HG02610 (cell line): Measurements from ENCODE around the gene PDCD1.

ENCODE experiments used
- ATAC-seq: cut with Tn5 transposase; IDR thresholded peaks from one replicate; pipeline ENCODE4 v1.9.1; 2021; ENCODE audit warnings: mild to moderate bottlenecking, moderate library complexity; ENCODE audit not compliant: unreplicated experiment

Gene PDCD1

DNA sequence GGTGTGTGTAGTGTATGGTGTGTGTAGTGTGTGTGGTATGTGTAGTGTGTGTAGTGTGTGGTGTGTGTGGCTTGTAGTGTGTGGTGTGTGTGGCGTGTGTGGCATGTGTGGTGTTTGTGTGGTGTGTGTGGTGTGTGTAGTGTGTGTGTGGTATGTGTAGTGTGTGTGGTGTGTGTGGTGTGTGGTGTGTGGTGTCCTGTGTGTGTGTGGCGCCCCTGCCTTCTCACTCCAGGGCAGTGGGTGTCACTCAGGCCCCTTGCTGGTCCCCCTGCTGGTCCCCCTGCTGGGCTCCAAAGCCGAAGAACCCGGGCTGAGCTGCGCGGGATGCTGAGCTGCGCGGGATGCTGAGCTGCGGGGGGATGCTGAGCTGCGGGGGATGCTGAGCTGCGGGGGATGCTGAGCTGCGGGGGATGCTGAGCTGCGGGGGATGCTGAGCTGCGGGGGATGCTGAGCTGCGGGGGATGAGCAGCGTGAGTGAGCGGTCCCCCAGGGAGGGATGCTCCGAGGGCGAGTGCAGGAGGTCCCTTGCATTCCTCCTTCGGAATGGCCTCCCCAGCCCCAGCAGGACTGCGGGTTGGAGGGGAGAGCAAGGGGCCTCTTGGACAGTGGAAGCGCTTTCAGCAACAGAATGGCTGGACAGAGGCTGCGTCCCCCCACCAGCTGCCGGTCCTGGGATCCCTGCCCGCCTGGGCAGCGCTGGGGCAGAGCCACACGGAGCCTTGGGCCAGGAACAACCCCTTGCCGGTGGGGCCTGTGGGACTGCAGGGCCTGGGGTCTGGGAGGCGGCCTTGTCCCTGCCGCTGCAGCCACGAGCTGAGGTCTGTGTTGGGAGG lies 7.5 kb upstream of the PDCD1 start:
- no peak for ATAC-seq

DNA sequence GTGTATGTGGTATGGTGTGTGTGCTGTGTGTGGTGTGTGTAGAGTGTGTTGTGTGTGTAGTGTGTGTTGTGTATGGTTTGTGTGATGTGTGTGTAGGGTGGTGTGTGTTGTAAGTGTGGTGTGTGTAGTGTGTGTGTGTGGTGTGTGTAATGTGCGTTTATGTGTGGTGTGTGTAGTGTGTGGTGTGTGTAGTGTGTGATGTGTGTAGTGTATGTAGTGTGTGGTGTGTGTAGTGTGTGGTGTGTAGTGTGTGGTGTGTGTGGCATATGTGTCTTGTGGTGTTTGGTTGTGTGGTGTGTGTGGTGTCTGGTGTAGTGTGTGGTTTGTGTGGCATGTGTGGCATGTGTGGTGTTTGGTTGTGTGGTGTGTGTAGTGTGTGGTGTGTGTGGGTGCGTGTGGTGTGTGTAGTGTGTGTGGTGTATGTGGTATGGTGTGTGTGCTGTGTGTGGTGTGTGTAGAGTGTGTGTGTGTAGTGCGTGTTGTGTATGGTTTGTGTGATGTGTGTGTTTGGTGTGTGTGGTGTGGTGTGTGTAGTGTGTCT lies 6.8 kb upstream of the PDCD1 start:
- no peak for ATAC-seq

GRCh38 chr2:241864850-241865213 lies 6.1 kb upstream of the PDCD1 start:
- ATAC-seq, result no peak

GRCh38 chr2:241864168-241864849 lies 5.6 kb upstream of the PDCD1 start:
- ATAC-seq, result no peak

GRCh38 chr2:241863536-241863954 lies 4.9 kb upstream of the PDCD1 start:
- ATAC-seq, result no peak

DNA sequence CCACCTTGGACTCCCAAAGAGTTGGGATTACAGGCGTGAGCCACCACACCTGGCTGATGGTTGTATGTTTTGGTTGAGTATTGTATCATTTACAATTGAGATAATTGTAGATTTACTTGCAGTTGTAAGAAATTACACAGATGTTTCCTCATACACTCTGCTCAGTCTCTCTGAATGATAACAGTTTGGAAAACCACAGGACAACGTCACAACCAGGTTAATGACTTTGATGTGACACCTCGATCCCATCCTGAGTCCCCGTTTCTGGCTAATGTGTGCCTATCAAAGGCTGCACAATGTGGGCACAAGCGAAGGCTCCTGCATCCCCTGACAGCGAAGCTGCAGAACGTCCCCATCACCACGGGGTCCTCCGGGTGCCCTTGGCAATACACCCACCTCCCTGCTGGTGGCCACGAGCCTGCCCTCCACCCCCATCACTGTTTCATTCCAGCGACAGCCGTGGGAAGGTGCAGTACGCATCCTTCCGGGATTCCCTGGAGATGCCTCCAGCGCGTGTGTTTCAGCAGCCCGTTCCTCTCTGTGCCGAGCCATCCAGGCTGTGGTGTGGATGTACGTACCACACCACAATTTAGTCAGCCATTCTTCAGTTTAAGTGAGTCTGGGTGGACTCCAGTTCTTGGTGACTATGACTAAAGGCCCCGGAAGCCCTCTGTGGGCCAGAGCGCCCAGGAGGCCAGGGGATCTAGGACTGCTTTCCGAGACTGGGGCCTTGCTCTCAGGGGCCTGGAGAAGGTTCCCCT lies 4.3 kb upstream of the PDCD1 start:
- no peak for ATAC-seq

DNA sequence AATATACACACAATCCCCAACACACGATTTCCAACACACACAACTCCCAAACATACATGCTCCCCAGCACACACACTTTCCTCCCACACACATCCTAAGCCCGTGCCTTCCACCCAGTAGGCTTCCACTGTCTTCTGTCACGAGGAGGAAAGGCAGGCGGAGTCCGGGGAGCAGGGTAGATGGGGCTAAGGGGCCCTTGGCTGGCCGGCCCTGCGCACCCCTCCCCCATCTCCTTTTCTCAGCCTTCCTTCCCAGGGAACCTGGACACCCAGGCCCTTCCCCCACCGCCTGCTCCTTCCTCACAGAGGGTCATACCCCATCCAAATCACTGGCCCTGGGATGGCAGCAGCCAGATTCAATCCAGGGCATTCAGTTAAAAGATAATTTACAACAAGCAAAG lies 3.4 kb upstream of the PDCD1 start:
- no peak for ATAC-seq

DNA sequence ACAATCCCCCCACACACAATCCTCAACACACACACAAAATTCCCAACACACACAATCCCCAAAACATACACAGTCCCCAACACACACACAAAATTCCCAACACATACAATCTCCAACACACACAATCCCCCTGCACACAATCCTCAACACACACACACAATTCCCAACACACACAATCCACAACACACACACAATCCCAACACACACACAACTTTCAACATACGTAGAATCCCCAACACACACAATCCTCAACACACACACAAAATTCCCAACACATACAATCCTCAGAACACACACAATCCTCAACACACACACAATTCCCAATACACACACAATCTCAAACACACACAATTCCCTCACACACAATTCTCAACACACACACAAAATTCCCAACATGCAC lies 2.6 kb upstream of the PDCD1 start:
- no peak for ATAC-seq

DNA sequence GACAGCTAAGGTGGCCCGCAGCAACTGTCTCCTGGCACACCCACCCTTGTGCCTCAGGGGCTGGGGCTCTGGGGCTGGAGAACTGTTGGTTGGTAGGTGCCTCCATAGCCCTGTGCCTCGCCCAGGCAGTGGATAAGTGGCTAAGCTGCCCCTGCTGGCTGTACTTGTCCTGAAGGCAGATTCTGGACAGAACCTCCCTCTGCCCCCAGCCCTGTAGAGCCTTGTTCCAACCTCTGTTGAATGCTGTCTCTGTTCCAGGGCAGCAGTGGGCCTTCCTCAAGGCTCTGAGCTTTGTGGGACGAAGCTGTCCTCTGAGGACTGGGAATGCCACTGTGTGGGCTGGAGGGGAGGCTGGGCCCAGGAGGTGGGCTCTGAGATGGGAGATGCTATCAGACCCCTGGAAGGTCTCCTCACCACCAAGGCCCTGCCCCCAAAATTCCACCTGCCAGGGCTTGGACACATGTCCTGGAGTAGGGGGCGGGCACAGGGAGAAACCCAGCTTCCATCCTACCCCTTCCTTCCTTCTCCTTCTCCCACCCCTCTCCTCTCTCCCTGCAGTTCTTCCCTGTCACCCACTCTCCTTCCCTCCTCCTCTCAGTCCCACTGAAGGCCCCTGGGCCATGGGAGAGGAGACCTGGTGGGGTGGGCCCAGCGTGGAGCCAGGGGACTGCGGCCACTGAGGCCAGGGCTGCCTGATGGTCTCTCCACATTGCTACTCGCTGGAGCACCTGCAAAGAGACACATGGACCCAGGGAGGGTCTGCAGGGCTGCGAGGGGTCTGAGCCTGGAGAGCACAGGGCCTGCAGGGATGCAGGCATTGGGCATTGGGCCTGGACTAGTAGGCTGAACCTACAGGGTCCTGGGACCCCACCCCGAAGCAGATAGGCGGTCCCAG lies 1.7 kb upstream of the PDCD1 start:
- ATAC-seq, result no peak

DNA sequence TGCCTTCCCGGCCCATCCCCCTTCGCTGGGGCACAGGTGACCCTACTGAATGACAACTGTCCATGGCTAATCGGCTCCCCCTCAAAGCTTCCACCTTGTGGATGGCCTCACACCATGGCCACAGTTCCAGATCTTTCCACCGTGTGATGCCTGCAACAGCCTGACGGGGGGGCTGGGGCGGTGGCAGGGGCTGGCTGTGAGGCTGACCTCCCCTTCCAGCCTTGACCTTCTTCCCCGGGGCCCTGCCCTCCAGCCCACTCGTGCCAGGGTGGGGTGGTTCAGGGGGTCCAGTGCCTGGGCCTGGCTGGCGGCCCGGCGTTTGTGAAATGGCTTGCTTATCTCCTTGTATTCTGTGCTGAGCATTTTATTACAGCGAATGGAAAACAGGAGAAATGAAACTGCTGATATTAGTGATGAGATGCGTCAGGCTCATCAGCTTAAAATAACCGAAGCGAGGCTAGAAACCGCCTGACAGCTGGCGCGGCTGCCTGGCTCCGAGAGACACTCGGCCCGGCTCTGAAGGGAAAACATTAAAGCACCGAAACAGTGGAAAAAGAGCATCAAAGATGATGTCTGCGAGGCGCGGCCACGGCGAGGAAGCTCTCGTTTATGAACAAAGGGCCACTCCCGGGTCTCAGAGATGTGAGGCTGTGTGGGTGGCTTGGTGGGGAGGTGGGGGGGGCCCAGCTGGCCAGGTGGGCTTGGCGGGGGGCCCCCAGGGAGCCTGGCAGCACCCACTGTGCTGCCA lies 916 bp upstream of the PDCD1 start:
- no peak for ATAC-seq

DNA sequence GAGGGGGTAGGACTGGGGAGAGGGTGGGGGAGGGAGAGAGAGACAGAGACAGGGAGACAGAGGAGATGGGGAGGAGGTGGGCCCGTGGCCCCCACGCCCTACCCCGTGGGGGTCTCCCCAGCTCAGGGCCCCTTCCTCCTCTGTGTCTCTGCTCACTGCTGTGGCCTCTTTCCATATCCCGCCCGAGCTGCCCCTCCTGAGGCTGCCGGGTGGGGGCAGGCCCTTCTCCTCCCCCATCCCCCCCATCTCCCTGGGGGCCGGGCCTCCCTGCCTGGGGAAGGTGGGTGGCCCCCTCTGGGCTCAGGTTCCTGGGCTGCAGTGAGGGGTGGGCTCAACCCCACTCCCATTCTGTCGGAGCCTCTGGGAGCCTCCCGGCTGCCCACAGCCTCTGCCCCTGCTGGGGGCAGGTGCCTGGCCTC lies 332 bp upstream of the PDCD1 start:
- no peak for ATAC-seq

DNA sequence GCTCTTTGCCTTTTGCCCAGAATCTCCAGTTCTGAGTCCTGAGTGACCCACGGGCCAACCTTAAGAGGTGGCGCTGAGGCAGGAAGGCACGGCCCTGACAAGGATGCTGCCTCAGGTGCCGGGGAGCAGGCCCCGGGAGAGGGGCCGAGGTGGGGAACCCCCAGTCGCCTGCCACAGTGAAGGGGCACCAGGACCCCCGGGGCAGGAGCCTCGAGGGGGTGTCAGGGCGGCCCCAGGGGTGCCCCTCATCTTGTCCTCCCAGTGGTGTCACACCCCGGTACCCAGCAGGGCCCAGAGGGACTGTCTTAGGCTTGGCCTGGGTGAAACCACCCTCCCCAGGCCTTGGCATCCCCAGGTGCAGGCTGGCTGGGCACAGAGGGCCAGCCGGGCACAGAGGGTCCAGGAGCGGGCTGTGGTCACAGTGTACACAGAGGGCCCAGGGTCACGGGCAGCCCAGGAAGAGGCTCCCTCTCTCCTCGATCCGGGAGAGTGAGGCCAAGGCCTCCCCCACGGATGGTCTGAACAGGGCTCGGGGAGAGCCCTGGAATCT lies 1.0 kb downstream of the PDCD1 start:
- ATAC-seq, result no peak

DNA sequence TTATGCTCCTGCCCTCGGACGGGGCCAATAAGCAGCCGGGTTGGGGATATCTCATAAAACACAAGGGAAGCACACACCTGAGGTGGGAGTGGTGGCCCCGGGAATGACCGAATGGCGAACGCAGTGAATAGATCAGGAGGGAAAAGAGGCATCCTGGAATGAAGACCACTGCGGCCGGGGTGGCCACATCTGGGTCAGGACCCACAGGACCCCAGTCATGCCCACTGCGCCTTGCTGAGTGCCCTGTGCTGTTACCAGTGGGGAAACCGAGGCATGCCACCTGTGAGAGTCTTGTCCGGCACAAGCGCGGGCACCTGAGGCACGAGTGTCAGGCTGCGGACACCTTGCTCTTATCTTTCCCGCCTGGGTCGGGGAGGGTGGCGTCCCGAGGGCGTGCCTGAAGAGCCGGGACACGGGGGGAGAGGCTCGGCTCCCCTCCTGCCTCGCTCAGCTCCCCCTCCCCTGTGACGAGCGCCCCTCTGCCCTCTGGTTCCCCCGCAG lies 1.6 kb downstream of the PDCD1 start:
- no peak for ATAC-seq

DNA sequence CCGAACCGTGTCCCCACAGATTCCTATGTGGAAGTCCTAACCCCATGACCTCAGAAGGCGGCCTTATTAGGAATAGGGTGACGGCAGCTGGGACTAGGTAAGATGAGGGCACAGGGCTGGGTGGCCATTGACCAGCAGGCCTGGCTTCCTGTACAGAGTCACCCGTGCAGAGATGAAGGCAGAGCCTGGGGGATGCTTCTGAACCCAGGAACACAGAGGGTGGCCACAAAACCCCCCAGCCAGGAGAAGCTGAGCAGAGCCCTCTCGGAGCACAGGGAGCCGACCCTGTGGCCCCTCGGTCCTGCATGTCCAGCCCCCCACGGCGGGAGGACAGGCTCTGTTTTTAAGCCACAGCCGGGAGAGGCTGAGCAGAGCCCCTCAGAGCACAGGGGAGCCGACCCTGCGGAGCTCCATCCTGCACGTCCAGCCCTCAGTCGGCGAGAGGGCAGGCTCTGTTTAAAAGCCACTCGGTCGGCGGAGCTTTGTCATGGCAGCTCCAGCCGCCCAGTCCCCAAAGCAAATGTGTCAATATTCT lies 2.7 kb downstream of the PDCD1 start:
- no peak for ATAC-seq

GRCh38 chr2:241855245-241855887 lies 3.3 kb downstream of the PDCD1 start:
- no peak for ATAC-seq

DNA sequence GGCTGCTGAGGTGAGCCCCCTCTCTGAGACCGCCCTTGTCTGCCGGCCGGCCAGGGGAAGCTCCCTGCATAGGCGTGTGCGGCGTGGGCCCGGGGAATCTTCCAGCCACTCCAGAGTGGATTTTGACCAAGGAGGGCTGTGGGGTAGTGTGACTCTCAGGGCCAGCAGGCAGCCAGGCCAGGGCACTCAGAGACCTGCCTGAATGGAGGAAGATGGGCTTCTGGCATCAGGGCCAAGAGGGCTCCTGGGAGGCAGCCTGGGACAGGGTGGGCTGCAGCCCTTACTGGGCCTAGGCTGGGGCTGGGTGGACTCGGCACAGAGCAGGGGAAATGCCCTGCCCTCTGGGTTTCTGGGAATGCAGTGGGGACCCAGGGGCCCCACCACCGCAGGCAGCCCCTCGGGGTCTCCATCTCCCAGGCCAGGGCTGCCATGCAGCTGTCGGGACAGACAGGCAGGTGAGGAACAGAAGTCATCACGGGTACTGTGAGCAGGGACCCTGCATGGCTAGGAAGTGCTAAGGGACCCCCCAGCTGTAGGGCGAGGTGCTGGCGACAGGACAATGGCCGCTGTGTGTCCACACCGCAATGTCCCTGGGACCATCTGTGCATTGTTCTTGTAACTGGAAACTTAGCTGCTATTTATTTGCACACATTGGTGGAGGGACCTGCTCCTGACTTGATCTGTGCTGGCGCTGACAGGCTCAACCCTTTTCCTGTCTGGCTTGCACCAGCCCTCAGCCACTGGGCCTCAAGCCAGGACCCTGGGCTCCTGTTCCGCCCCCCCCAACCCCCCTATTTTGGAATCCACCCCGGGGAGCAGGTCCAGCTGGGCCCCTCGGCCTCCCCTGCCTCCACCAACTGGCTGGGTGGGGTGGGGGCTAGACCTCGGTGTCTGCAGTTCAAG lies 4.1 kb downstream of the PDCD1 start:
- no peak for ATAC-seq

DNA sequence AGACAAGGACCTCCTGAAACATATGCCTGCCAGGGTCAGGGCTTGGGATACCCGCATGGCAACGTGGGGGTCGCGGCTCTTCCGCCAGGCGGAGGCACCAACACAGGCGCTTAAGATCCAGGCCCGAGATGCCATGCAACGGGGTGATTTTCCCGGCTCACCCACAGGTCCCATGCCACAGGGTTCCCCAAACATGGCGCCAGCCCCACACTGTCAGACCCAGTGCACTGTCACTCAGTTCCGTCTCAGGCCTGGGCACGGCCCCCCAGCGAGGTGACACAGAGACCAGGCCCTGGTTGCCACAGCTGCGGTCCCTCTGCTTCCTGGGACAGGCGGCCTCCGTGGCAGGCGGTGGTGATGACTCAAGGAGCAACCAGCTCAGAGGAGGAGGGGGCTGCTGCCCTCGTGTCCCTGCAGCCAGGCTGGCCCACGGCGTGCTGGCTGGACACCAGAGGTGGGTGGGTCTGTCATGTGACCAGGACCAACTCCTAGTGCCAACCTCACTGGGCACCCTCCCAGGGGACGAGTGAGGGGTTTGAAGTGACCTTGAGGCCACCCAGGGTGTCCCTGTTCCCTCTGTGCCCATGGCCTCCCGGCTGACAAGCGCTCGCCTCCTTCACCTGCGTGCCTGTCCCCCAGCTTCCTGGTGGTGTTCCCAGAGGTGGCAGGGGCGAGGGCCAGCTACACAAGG lies 4.9 kb downstream of the PDCD1 start:
- ATAC-seq, result no peak
